Liver (tissue), 10 donors: ENCODE results near the gene PDS5A. TPM values are rescaled to one million over a fixed set of nuclear protein-coding genes. Genes with fewer than 3 reads are reported as not detected.
"Not testable (repeated sequence)": the region's sequence is repeated elsewhere in the genome, so short reads cannot be mapped to it uniquely, and the experiment has no call there.

Experiments used
- DNase-seq: peaks from one replicate; pipeline ENCODE4 v3.0.0-alpha.2; 2017; ENCODE audit warnings: low spot score
- H3K27ac ChIP-seq, 2 donors: one replicate each; pipeline ENCODE4 v1.7.0; 2013; ENCODE audit warnings: inconsistent platforms in 2 of 2, low read length in 2 of 2, control low read depth in 1 of 2, low read depth in 1 of 2, mild to moderate bottlenecking in 1 of 2
- H3K27me3 ChIP-seq, 4 donors: one replicate each; pipeline versions ENCODE4 v1.6.1 to v1.7.0; 2013; ENCODE audit warnings: low read length in 3 of 4, inconsistent platforms in 1 of 4, mild to moderate bottlenecking in 1 of 4, moderate library complexity in 1 of 4; ENCODE audit not compliant: control insufficient read depth in 4 of 4, insufficient read depth in 4 of 4
- H3K36me3 ChIP-seq, 4 donors: one replicate each; pipeline versions ENCODE4 v1.6.1 to v1.7.0; 2013; ENCODE audit warnings: low read length in 3 of 4, mild to moderate bottlenecking in 3 of 4, low read depth in 1 of 4, moderate library complexity in 1 of 4; ENCODE audit not compliant: control insufficient read depth in 4 of 4, insufficient read depth in 3 of 4
- H3K4me1 ChIP-seq, 4 donors: one replicate each; pipeline versions ENCODE4 v1.6.1 to v1.7.0; 2013; ENCODE audit warnings: low read length in 3 of 4, mild to moderate bottlenecking in 3 of 4, moderate library complexity in 1 of 4; ENCODE audit not compliant: control insufficient read depth in 4 of 4, insufficient read depth in 4 of 4
- H3K4me3 ChIP-seq, 3 donors: one replicate each; pipeline versions ENCODE4 v1.6.1 to v1.7.0; 2013; ENCODE audit warnings: low read length in 3 of 3, control low read depth in 1 of 3, low read depth in 1 of 3, mild to moderate bottlenecking in 1 of 3
- H3K9ac ChIP-seq, 2 donors: one replicate each; pipeline ENCODE4 v1.7.0; 2013; ENCODE audit warnings: low read length in 2 of 2, mild to moderate bottlenecking in 2 of 2, moderate library complexity in 2 of 2, control low read depth in 1 of 2, low read depth in 1 of 2
- H3K9me3 ChIP-seq, 4 donors: one replicate each; pipeline versions ENCODE4 v1.6.1 to v1.7.0; 2013; ENCODE audit warnings: low read length in 3 of 4; ENCODE audit not compliant: control insufficient read depth in 4 of 4
- FOXA2 ChIP-seq: IDR thresholded peaks from 2 replicates; pipeline ENCODE4 v1.6.1; 2016; ENCODE audit warnings: antibody characterized with exemption
- GABPA ChIP-seq, 2 donors: IDR thresholded peaks in 1 of 2; conservative IDR thresholded peaks in 1 of 2; 2 replicates each; pipeline ENCODE4 v1.6.1; 2016; ENCODE audit warnings: antibody characterized with exemption in 2 of 2, mild to moderate bottlenecking in 1 of 2, moderate library complexity in 1 of 2
- HNF4A ChIP-seq, 2 donors: conservative IDR thresholded peaks; 2 replicates each; pipeline ENCODE4 v1.6.1; 2016; ENCODE audit warnings: antibody characterized with exemption in 2 of 2, mild to moderate bottlenecking in 2 of 2
- HNF4G ChIP-seq: IDR thresholded peaks from 2 replicates; pipeline ENCODE4 v1.6.1; 2016; ENCODE audit warnings: antibody characterized with exemption
- JUND ChIP-seq, 2 donors: IDR thresholded peaks; 2 replicates each; pipeline ENCODE4 v1.6.1; 2016; ENCODE audit warnings: antibody characterized with exemption in 2 of 2
- NR2F2 ChIP-seq: IDR thresholded peaks from 2 replicates; pipeline ENCODE4 v1.6.1; 2016; ENCODE audit warnings: antibody characterized with exemption
- SP1 ChIP-seq: IDR thresholded peaks from 2 replicates; pipeline ENCODE4 v1.6.1; 2018; ENCODE audit warnings: antibody characterized with exemption, mild to moderate bottlenecking
- WGBS: extraction: QIAGEN DNeasy Blood & Tissue Kit; methylation state at CpG from one replicate; pipeline ENCODE4 v1.1.7; 2013; 5-methylcytosine and 5-hydroxymethylcytosine counted together
- polyA plus RNA-seq, 2 donors: library from polyadenylated mRNA; stranded (reverse) in 1 of 2; unstranded in 1 of 2; fragments of 200-250 nt in 1 of 2; fragments of >200 nt in 1 of 2; fragmentation: Nextera tagmentation in 1 of 2; extraction: Ambion mirVana in 1 of 2; gene quantifications; one replicate each; pipeline versions ENCODE4 v1.2.1 to v1.2.3, GENCODE V29; 2013 to 2015
- small RNA-seq: library from RNA; depleted of rRNA; stranded (forward); fragments of <200 nt; gene quantifications from one replicate; pipeline ENCODE3, GENCODE V24; 2014
- total RNA-seq, 2 donors: library from RNA; depleted of rRNA; stranded (reverse); fragments of >200 nt; gene quantifications; one replicate each; pipeline ENCODE4 v1.2.3, GENCODE V29; 2014
- TF ChIP-seq, protein P1 (sequence below): IDR thresholded peaks from 2 replicates; pipeline ENCODE4 v1.6.1; 2016; ENCODE audit warnings: antibody characterized with exemption
- TF ChIP-seq, protein P2 (sequence below): IDR thresholded peaks from 2 replicates; pipeline ENCODE4 v1.6.1; 2016; ENCODE audit warnings: antibody characterized with exemption
- donor health status: healthy.
- donor health status: healthy.
- donor health status: healthy.
- donor health status: healthy.
- donor health status: healthy.

The PDS5A gene
- total and polyA plus RNA-seq, 4 donors, result 10.6 to 59.6 (median 25.9) TPM

DNA sequence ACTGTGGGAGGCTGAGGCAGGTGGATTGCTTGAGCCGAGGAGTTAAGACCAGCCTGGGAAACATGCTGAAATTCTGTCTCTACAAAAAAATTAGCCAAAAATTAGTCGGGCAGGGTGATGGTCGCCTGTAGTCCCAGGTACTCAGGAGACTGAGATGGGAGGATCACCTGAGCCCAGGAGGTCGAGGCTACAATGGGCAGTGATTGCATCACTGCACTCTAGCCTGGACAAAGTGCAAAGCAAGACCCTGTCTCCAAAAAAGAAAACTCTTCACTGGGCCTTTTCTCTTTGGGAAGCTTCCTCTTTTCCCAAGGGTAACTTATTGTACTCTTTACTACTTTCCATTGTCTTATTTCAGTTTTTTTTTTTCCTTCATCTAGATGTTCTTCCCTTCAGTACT lies 190.9 kb downstream of the PDS5A start:
- H3K4me3 ChIP-seq, result no peak overlapping the region
- H3K9ac ChIP-seq, result no peak overlapping the region
- H3K36me3 ChIP-seq, result no peaks in the 10 kb centered on the region
- DNase-seq, result no peak
- H3K27me3 ChIP-seq, result no peaks in the 10 kb centered on the region
- H3K4me1 ChIP-seq, result no peaks in the 10 kb centered on the region
- TF ChIP-seq JUND (IDR thresholded peaks at IDR 0.05), result no peak
- no peak for TF ChIP-seq HNF4G
- no peak for TF ChIP-seq GABPA (IDR thresholded peaks at IDR 0.05 in 1 of 2, conservative IDR thresholded peaks at IDR 0.05 in 1 of 2)
- TF ChIP-seq, protein P1, sequence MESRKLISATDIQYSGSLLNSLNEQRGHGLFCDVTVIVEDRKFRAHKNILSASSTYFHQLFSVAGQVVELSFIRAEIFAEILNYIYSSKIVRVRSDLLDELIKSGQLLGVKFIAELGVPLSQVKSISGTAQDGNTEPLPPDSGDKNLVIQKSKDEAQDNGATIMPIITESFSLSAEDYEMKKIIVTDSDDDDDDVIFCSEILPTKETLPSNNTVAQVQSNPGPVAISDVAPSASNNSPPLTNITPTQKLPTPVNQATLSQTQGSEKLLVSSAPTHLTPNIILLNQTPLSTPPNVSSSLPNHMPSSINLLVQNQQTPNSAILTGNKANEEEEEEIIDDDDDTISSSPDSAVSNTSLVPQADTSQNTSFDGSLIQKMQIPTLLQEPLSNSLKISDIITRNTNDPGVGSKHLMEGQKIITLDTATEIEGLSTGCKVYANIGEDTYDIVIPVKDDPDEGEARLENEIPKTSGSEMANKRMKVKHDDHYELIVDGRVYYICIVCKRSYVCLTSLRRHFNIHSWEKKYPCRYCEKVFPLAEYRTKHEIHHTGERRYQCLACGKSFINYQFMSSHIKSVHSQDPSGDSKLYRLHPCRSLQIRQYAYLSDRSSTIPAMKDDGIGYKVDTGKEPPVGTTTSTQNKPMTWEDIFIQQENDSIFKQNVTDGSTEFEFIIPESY, result no peak
- TF ChIP-seq HNF4A (conservative IDR thresholded peaks at IDR 0.05), result no peak
- TF ChIP-seq SP1, result no peak
- no peak for TF ChIP-seq NR2F2
- no peaks in the 10 kb centered on the region for H3K9me3 ChIP-seq
- WGBS, result 64% methylated on average over 4 of the region's 4 CpGs
- H3K27ac ChIP-seq, result no peak overlapping the region

DNA sequence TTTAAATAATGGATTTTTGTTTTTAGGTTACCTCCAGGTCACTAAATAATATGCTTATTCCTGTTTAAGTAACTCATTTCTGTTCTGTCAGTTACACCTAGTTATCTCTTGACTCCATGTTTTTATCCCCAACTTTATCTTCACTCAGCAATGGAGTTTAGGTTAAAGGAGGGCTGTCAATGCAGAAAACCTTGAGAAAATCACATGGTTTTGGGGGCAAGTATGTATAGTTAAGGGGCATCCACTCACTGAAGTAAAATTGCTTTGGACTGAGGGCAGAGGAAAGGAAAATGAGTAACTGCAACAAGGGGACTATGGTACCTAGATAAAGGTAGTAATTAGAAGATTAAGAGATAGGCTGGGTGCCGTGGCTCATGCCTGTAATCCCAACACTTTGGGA lies 192.6 kb downstream of the PDS5A start:
- Histone ChIP-seq H3K27ac (no peak overlapping the region), H3K36me3 (peaks cover 0 to 5% (median 0%) of the 10 kb centered on the region in 4 donors), H3K27me3 (no peaks in the 10 kb centered on the region), H3K4me3 (no peak overlapping the region), H3K9me3 (no peaks in the 10 kb centered on the region), H3K9ac (no peak overlapping the region), H3K4me1 (no peaks in the 10 kb centered on the region)
- DNase-seq, result no peak
- WGBS, result 66% methylated on average over 1 of the region's 1 CpG
- TF ChIP-seq, protein P2, sequence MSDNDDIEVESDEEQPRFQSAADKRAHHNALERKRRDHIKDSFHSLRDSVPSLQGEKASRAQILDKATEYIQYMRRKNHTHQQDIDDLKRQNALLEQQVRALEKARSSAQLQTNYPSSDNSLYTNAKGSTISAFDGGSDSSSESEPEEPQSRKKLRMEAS, result no peak
- no peak for TF ChIP-seq GABPA (IDR thresholded peaks at IDR 0.05 in 1 of 2, conservative IDR thresholded peaks at IDR 0.05 in 1 of 2)
- no peak for TF ChIP-seq FOXA2

DNA sequence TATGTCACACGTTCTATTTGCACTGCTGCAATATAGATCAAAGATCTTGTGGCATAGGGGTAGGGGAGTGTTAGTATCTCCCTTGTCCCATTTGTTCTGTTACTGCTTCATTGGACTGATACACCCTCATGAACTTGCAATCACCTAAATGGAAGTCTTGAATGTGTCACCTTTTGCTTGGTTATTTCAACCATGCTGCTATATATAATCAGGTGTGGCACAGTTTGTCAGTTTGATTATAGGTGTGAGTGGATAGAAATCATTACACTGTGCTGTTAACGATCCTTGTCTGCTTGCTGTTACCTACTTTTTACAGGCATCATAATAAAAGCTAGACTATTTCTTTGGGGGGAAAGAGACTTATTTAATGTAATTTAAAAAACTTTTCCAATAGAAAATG lies 195.7 kb downstream of the PDS5A start:
- H3K27ac ChIP-seq, H3K27me3 ChIP-seq, H3K4me1 ChIP-seq, H3K4me3 ChIP-seq, DNase-seq, H3K9me3 ChIP-seq, H3K9ac ChIP-seq: not testable (repeated sequence)
- WGBS, result 85% methylated on average over 2 of the region's 2 CpGs
- peaks cover 1 to 13% (median 9%) of the 10 kb centered on the region in 4 donors for H3K36me3 ChIP-seq

Small RNA genes lying within 50 kb of the gene (small RNA-seq; reads per million reads assigned to genes)
- not detected for gene RNA5SP159

Other genes with a start within 250 kb of the PDS5A start
- 10 to 100 TPM; 17.0 to 19.9 TPM for gene N4BP2, start 78.9 kb upstream of the PDS5A start, total RNA-seq
- 1 to 10 TPM; 2.3 to 4.9 TPM for gene N4BP2, start 78.9 kb upstream of the PDS5A start, polyA plus RNA-seq
- gene RHOH, start 219.1 kb upstream of the PDS5A start, total RNA-seq, result 1 to 10 TPM; 1.8 to 2.3 TPM
- under 1 TPM; 0.56 to 0.75 TPM for gene RHOH, start 219.1 kb upstream of the PDS5A start, polyA plus RNA-seq